HepG2 (cell line): Measurements from ENCODE around the gene IL1RAPL1.

ENCODE experiments used
- ARNTL ChIP-seq: sonication (generic); formaldehyde crosslinking; IDR thresholded peaks from 2 replicates; pipeline ENCODE4 v1.4.0; 2020; ENCODE audit warnings: mild to moderate bottlenecking, missing genetic modification reagents
- CTCF ChIP-seq: sonication (generic); formaldehyde crosslinking; IDR thresholded peaks from 2 replicates; pipeline ENCODE4 v1.5.0; 2020; ENCODE audit warnings: mild to moderate bottlenecking, missing genetic modification reagents, moderate library complexity
- E2F5 ChIP-seq: sonication (generic); formaldehyde crosslinking; conservative IDR thresholded peaks from 2 replicates; pipeline ENCODE4 v1.4.0; 2020; ENCODE audit warnings: missing genetic modification reagents
- HOMEZ ChIP-seq: IDR thresholded peaks from 2 replicates; pipeline ENCODE4 v1.6.1; 2016; ENCODE audit warnings: low read depth
- JUN ChIP-seq: sonication (generic); formaldehyde crosslinking; IDR thresholded peaks from 2 replicates; pipeline ENCODE4 v1.4.0; 2020; ENCODE audit warnings: mild to moderate bottlenecking, missing genetic modification reagents
- SMC3 ChIP-seq: IDR thresholded peaks from 2 replicates; pipeline ENCODE4 v1.6.1; 2011; ENCODE audit warnings: low read length, improper control_type of control experiment
- ZBTB26 ChIP-seq: IDR thresholded peaks from 2 replicates; pipeline ENCODE4 v1.6.1; 2016; ENCODE audit warnings: missing compliant biosample characterization, missing genetic modification reagents, borderline replicate concordance
- ZBTB34 ChIP-seq: sonication (generic); formaldehyde crosslinking; IDR thresholded peaks from 2 replicates; pipeline ENCODE4 v1.8.0; 2022; ENCODE audit warnings: mild to moderate bottlenecking, missing genetic modification reagents
- ZC3H4 ChIP-seq: sonication (generic); formaldehyde crosslinking; IDR thresholded peaks from 2 replicates; pipeline ENCODE4 v1.4.0; 2020; ENCODE audit warnings: missing genetic modification reagents, borderline replicate concordance
- ZZZ3 ChIP-seq: sonication (generic); formaldehyde crosslinking; IDR thresholded peaks from 2 replicates; pipeline ENCODE4 v1.4.0; 2020; ENCODE audit warnings: missing genetic modification reagents, mild to moderate bottlenecking, borderline replicate concordance

- TF ChIP-seq ZBTB26 = no peak
- TF ChIP-seq SMC3 = no peak
- TF ChIP-seq ZBTB34 (CRISPR knock-in tag) = no peak
- no peak for TF ChIP-seq JUN (CRISPR knock-in tag)
- TF ChIP-seq HOMEZ (CRISPR knock-in tag) = no peak
- TF ChIP-seq CTCF (CRISPR knock-in tag) = no peak
- TF ChIP-seq ZC3H4 (CRISPR knock-in tag) = no peak
- no peak for TF ChIP-seq ZZZ3 (CRISPR knock-in tag)
- TF ChIP-seq E2F5 (CRISPR knock-in tag) = no peak
- TF ChIP-seq ARNTL (CRISPR knock-in tag) = no peak
Observed at GRCh38 chrX:29295987-29296680, 708.9 kb downstream of the IL1RAPL1 start.
